ENCODE data around the gene SMYD3. TPM values are rescaled to one million over a fixed set of nuclear protein-coding genes. Genes with fewer than 3 reads are reported as not detected.

SMYD3 gene
- total and polyA plus RNA-seq, 9 of the 15 experiments (the other 6 are each of a cell fraction or from before 2014, with no cell fraction given), result 128 to 440 (median 197) TPM

- TF ChIP-seq E2F1 (CRISPR knock-in tag; IDR thresholded peaks at IDR 0.05), result no peak
- TF ChIP-seq HMG20B (CRISPR knock-in tag; IDR thresholded peaks at IDR 0.05), result no peak
- no peak for TF ChIP-seq ATF4 (CRISPR knock-in tag; IDR thresholded peaks at IDR 0.05)
- TF ChIP-seq ZFP30 (CRISPR knock-in tag; IDR thresholded peaks at IDR 0.05; ENCODE audit: borderline replicate concordance), result no peak
- TF ChIP-seq DLX4 (CRISPR knock-in tag; IDR thresholded peaks at IDR 0.05), result no peak
- TF ChIP-seq AFF1 (IDR thresholded peaks at IDR 0.05; ENCODE audit: low read depth in 1 of 2, partially characterized antibody in 2 of 2), result peak; percentile 10 to 16
- TF ChIP-seq ELF1 (tag; IDR thresholded peaks at IDR 0.05), result no peak
- no peak for TF ChIP-seq TGIF2 (CRISPR knock-in tag; IDR thresholded peaks at IDR 0.05)
- no peak for TF ChIP-seq KLF1 (tag; IDR thresholded peaks at IDR 0.05)
- TF ChIP-seq DPF2 (IDR thresholded peaks at IDR 0.05), result peak; percentile 96
- no peak for TF ChIP-seq POLR2AphosphoS2 (IDR thresholded peaks at IDR 0.05; ENCODE audit: low read length)
- TF ChIP-seq PPARD (CRISPR knock-in tag; IDR thresholded peaks at IDR 0.05), result no peak
- TF ChIP-seq ZNF140 (CRISPR knock-in tag; IDR thresholded peaks at IDR 0.05), result no peak
- TF ChIP-seq TARDBP (IDR thresholded peaks at IDR 0.05), result no peak
- TF ChIP-seq ZNF395 (CRISPR knock-in tag; IDR thresholded peaks at IDR 0.05), result 0 out of 2 replicates have a peak, but pooled peaks have one; percentile 12
- TF ChIP-seq BCL6 (CRISPR knock-in tag; IDR thresholded peaks at IDR 0.05), result no peak
- TF ChIP-seq CTCFL (IDR thresholded peaks at IDR 0.05; ENCODE audit: borderline replicate concordance, insufficient read depth, low read depth, low read length, poor library complexity, severe bottlenecking), result no peak
- TF ChIP-seq SNIP1 (IDR thresholded peaks at IDR 0.05; ENCODE audit: low read depth), result no peak
Observed at GRCh38 chr1:246153796-246154212, 353.3 kb downstream of the SMYD3 start (continued).

Measured in K562 (cell line).